ENCODE measurements around the gene SAA4.

DNA sequence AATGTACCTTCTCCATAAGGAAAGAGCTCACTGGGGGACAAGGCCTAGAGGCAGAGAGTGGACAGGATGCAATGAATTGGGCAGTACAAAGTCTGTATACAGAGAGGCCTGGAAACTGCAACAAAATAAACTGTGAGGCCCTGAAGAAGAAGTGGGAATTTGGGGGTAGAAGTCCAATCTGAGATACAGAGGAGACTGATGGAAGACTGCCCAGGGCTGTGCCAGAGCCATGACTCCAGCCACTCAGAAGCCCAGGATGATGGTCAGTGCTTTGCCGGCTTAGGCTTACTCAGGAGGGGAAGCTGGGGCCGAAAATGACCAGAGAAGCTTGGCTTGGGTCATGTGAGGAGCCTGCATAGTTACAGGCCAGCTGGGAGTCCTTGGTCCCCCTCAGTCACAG is 5.7 kb downstream of the SAA4 start:
- TF ChIP-seq, protein P1, sequence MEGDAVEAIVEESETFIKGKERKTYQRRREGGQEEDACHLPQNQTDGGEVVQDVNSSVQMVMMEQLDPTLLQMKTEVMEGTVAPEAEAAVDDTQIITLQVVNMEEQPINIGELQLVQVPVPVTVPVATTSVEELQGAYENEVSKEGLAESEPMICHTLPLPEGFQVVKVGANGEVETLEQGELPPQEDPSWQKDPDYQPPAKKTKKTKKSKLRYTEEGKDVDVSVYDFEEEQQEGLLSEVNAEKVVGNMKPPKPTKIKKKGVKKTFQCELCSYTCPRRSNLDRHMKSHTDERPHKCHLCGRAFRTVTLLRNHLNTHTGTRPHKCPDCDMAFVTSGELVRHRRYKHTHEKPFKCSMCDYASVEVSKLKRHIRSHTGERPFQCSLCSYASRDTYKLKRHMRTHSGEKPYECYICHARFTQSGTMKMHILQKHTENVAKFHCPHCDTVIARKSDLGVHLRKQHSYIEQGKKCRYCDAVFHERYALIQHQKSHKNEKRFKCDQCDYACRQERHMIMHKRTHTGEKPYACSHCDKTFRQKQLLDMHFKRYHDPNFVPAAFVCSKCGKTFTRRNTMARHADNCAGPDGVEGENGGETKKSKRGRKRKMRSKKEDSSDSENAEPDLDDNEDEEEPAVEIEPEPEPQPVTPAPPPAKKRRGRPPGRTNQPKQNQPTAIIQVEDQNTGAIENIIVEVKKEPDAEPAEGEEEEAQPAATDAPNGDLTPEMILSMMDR (conservative IDR thresholded peaks at IDR 0.05), result no peak
- no peak for TF ChIP-seq ZFX (IDR thresholded peaks at IDR 0.05)
